Psoas muscle (tissue), 8 donors: ENCODE results near the gene PAIP2B. TPM values are rescaled to one million over a fixed set of nuclear protein-coding genes. Genes with fewer than 3 reads are reported as not detected.

ENCODE experiments used
- ATAC-seq, 4 donors: fragments of 200-7000 bp; cut with Tn5 transposase; one replicate each; pipeline ENCODE4 v1.9.1; 2020; ENCODE audit warnings: moderate library complexity in 3 of 4, mild to moderate bottlenecking in 2 of 4
- DNase-seq, 2 donors: peaks; one replicate each; pipeline ENCODE4 v3.0.0-alpha.2; 2020
- H3K27ac ChIP-seq: fragments of 200-600 bp; one replicate; pipeline ENCODE4 v1.8.0; 2022
- H3K27me3 ChIP-seq, 3 donors: fragments of 200-600 bp in 1 of 3; one replicate each; pipeline versions ENCODE4 v1.6.1 to v1.8.0; 2013 to 2022; ENCODE audit warnings: low read length in 2 of 3, mild to moderate bottlenecking in 2 of 3, moderate library complexity in 1 of 3; ENCODE audit not compliant: insufficient read depth in 3 of 3
- H3K36me3 ChIP-seq, 2 donors: fragments of 200-600 bp in 1 of 2; one replicate each; pipeline versions ENCODE4 v1.6.1 to v1.8.0; 2013 to 2022; ENCODE audit warnings: low read depth in 1 of 2, mild to moderate bottlenecking in 1 of 2, moderate library complexity in 1 of 2; ENCODE audit not compliant: insufficient read depth in 1 of 2
- H3K4me1 ChIP-seq: fragments of 200-600 bp; one replicate; pipeline ENCODE4 v1.8.0; 2022
- H3K4me3 ChIP-seq: fragments of 200-600 bp; one replicate; pipeline ENCODE4 v1.8.0; 2022; ENCODE audit warnings: mild to moderate bottlenecking
- H3K9me3 ChIP-seq: fragments of 200-600 bp; one replicate; pipeline ENCODE4 v1.8.0; 2022
- CTCF ChIP-seq: fragments of 200-600 bp; IDR thresholded peaks from one replicate; pipeline ENCODE4 v1.8.0; 2022; ENCODE audit warnings: antibody characterized with exemption
- WGBS, 3 donors: extraction: QIAGEN DNeasy Blood & Tissue Kit; methylation state at CpG; one replicate each; pipeline versions ENCODE4 v1.1.6 to v1.1.7; 2013; 5-methylcytosine and 5-hydroxymethylcytosine counted together
- intact Hi-C, 2 donors: fragments of 100-400 bp; cut with DNase I; formaldehyde crosslinking; loops; one replicate each; pipeline versions ENCODE4 v1.11.0 to v1.14.2; 2022
- polyA plus RNA-seq, 3 donors: library from polyadenylated mRNA; stranded (reverse); fragments of 200-250 nt; gene quantifications; one replicate each; pipeline ENCODE4 v1.2.3, GENCODE V29; 2013
- total RNA-seq, 4 donors: library from RNA; stranded (reverse); fragmentation: NEBNext Ultra II Directional in 2 of 4; extraction: Animal tissue kit (Norgen Biotek cat#: 25700) in 2 of 4; gene quantifications; one replicate each; pipeline versions ENCODE4 v1.2.1 to v1.2.4, GENCODE V29; 2021 to 2023
- donor health status: healthy with polysubstance abuse.
- donor health status: DM: no; HTN: no; CAD: no; lungs with moderate emphysema.
- donor health status: Bipolar disorder and iron deficiency.
- donor health status: healthy.
- donor health status: DM: yes; HTN: yes; CAD: no.
- donor health status: DM: no; HTN: no; CAD: no.
- donor health status: DM: no; HTN: no; CAD: no.
- donor health status: DM: yes; HTN: yes; CAD: no.

Gene PAIP2B
- total and polyA plus RNA-seq, 7 donors, result 2.7 to 47.4 (median 14.0) TPM

GRCh38 chr2:71206271-71206670 lies 20.6 kb downstream of the PAIP2B start:
- no peak overlapping the region for H3K27ac ChIP-seq
- peaks cover 10% of the 10 kb centered on the region for H3K4me1 ChIP-seq
- H3K4me3 ChIP-seq, result no peak overlapping the region
- no peak for TF ChIP-seq CTCF
- intact Hi-C loops, result no loop called here
- no peaks in the 10 kb centered on the region for H3K27me3 ChIP-seq
- no peaks in the 10 kb centered on the region for H3K9me3 ChIP-seq
- ATAC-seq (no peak), DNase-seq (no peak)
- H3K36me3 ChIP-seq, result peaks cover 0 to 13% of the 10 kb centered on the region in 2 donors

DNA sequence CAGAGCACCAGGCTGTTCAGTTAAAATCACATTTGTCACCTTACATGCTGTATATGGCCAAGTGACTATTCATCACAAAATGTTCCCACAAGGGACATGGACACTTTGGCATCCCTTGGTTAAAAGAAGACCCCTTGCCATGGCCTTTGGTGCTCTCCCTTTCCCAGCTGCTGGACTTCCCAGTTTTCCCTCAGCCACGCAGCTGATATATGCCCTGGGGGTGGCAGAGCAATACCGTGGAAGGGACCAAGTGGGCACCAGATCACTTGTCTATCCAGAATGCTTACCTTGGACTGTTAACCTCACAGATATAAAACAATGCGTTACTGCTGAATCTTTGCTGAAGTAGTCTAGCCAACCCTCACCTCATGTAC lies 35.3 kb downstream of the PAIP2B start:
- WGBS, 3 donors, result 47 to 62% (median 52%) methylated on average over 3 of the region's 3 CpGs
- peaks cover 0 to 38% of the 10 kb centered on the region in 2 donors for H3K36me3 ChIP-seq
- no peak for TF ChIP-seq CTCF
- peak overlapping the region; percentile 41 for H3K27ac ChIP-seq
- no peak overlapping the region for H3K4me3 ChIP-seq
- no peak for DNase-seq
- peak; percentile 48 to 65 (median 56) for ATAC-seq
- H3K4me1 ChIP-seq, result no peaks in the 10 kb centered on the region
- no peaks in the 10 kb centered on the region for H3K27me3 ChIP-seq
- no peaks in the 10 kb centered on the region for H3K9me3 ChIP-seq
- intact Hi-C loops, result no loop called here

DNA sequence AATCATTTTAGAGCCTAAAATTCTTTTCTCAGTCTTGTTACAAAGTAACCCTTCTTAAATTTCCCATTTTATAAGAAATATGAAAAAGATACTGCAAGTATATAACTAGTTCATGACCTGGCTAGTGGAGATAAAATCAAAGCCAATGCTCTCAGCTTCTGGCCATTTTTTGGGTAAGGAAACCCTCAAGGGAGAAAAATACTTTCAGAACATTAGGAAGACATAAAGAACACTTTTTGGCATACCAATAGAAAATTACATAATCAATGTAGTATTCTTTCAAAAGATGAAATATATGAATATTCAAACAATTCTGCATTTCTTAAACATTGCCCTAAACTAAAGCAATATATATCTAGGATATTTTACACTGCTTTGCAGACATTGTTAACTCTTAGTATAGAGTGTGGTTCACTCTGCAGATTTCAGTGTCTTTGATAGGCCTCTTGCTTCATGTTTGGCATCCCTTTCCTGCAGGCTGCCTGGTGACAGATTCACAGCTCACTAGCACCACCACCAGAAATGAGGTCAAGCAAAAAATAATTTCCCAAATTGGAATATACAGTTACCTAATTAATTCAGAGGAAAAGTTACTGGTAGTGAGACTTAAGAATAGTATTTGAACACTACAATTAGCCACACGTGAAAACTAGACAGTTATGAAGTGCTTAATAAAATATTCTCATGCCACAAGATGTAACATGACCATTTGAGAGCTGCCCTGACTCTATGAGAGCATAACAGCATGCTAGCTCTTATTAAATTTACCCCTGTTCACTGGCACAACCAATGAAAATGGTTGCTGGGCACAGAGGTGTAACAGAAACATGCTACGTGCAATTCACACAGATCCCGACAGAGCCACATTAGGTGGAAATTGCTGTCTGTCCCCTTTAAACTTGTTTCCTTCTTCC lies 36.0 kb downstream of the PAIP2B start:
- Histone ChIP-seq H3K27me3 (no peaks in the 10 kb centered on the region), H3K27ac (peak overlapping the region; percentile 41), H3K36me3 (peaks cover 3 to 38% of the 10 kb centered on the region in 2 donors), H3K4me1 (no peaks in the 10 kb centered on the region), H3K4me3 (no peak overlapping the region), H3K9me3 (no peaks in the 10 kb centered on the region)
- ATAC-seq, result peak; percentile 87 to 95 (median 92)
- TF ChIP-seq CTCF, result peak; percentile 50
- WGBS, 3 donors, result 20 to 53% (median 32%) methylated on average over 3 of the region's 3 CpGs
- no peak for DNase-seq
- intact Hi-C loops, result no loop called here

- no peak for ATAC-seq
- WGBS, 3 donors, result 62 to 76% (median 71%) methylated on average over 2 of the region's 2 CpGs
- no peaks in the 10 kb centered on the region for H3K9me3 ChIP-seq
- no peak overlapping the region for H3K4me3 ChIP-seq
- no peaks in the 10 kb centered on the region for H3K4me1 ChIP-seq
- H3K27me3 ChIP-seq, result no peaks in the 10 kb centered on the region
- TF ChIP-seq CTCF, result no peak
- no peak overlapping the region for H3K27ac ChIP-seq
- H3K36me3 ChIP-seq, result peaks cover 3 to 30% of the 10 kb centered on the region in 2 donors
- no peak for DNase-seq
- intact Hi-C loops, result loop anchor here in 1 of 2 donors (5.0 kb wide), 1 partner anchor 85 kb away; no protein-coding TSS in a partner anchor
Measured at GRCh38 chr2:71187589-71187988, 39.3 kb downstream of the PAIP2B start.
